PC-9 (cell line): ENCODE results near the gene GAL3ST1.

Source experiments
- EZH2 ChIP-seq: fragments of 200-600 bp; sonication (generic); IDR thresholded peaks from 2 replicates; pipeline ENCODE4 v1.8.0; 2017; ENCODE audit warnings: antibody characterized with exemption, low read depth
- TF ChIP-seq, protein P1 (sequence below): fragments of 200-600 bp; sonication (generic); conservative IDR thresholded peaks from 2 replicates; pipeline ENCODE4 v1.6.1; 2017; ENCODE audit warnings: mixed run types, antibody characterized with exemption, mild to moderate bottlenecking, moderate library complexity

DNA sequence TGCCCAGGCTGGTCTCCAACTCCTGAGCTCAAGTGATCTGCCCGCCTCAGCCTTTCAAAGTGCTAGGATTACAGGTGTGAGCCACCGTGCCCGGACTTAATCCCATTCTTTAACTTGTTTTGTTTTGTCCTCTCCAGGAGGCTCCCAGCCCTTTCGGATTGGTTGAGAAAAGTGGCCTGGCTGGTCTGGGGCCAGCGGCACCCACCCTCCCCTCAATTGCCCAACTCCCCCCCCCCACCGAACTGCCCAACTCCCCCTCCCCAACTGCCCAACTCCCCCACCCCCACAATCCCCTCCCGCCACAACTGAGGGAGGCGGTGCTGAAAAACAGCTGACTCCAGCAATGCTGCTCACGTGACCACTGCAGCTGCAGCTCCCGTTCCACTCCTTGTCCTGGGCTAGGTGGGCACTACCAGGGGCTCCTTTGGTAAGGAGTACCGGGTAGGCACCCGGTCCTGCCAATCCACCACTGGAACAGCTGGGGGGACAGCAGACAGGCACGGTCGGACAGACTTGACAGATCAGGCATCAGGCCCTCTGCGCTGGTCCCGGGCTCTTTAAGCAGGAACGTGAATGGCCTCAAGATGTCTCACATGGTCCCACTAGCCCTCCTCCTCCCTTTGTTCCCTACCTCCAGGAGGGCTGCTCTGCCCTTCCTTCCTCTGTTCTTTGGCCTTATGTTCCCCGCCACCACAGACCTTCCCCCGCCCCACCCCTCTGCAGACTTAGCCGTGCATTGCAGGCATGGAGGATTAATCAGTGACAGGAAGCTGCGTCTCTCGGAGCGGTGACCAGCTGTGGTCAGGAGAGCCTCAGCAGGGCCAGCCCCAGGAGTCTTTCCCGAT, 32.2 kb upstream of the GAL3ST1 start, which contains the start of gene TCN2:
- TF ChIP-seq, protein P1, sequence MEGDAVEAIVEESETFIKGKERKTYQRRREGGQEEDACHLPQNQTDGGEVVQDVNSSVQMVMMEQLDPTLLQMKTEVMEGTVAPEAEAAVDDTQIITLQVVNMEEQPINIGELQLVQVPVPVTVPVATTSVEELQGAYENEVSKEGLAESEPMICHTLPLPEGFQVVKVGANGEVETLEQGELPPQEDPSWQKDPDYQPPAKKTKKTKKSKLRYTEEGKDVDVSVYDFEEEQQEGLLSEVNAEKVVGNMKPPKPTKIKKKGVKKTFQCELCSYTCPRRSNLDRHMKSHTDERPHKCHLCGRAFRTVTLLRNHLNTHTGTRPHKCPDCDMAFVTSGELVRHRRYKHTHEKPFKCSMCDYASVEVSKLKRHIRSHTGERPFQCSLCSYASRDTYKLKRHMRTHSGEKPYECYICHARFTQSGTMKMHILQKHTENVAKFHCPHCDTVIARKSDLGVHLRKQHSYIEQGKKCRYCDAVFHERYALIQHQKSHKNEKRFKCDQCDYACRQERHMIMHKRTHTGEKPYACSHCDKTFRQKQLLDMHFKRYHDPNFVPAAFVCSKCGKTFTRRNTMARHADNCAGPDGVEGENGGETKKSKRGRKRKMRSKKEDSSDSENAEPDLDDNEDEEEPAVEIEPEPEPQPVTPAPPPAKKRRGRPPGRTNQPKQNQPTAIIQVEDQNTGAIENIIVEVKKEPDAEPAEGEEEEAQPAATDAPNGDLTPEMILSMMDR, result no peak
- no peak for TF ChIP-seq EZH2
